Common myeloid progenitor, CD34-positive (primary cell): ENCODE measurements around the gene SORL1.
"Not testable (repeated sequence)": the region's sequence is repeated elsewhere in the genome, so short reads cannot be mapped to it uniquely, and the experiment has no call there.

Experiments used
- CTCF ChIA-PET: fragments of 350-600 bp; sonication (Branson Sonifier 250); formaldehyde crosslinking; loops from one replicate; lab custom pipeline; 2021; ENCODE audit warnings: antibody characterized with exemption; lab: Charles Lee
- POLR2A ChIA-PET: fragments of 350-600 bp; sonication (Branson Sonifier 250); formaldehyde crosslinking; loops from one replicate; lab custom pipeline; 2021; ENCODE audit warnings: antibody characterized with exemption; lab: Charles Lee
- DNase-seq, 3 donors: peaks; one replicate each; pipeline versions ENCODE4 v3.0.0 to v3.0.0-alpha.2; 2013
- H3K27ac ChIP-seq, 2 experiments: 1 replicate in 1 of 2; 2 replicates in 1 of 2; pipeline ENCODE4 v1.7.0; 2013; ENCODE audit warnings: inconsistent platforms in 2 of 2, low read length in 2 of 2, mild to moderate bottlenecking in 2 of 2, low read depth in 1 of 2, moderate library complexity in 1 of 2; ENCODE audit not compliant: severe bottlenecking in 2 of 2, insufficient read depth in 1 of 2, poor library complexity in 1 of 2
- H3K27me3 ChIP-seq, 5 experiments: replicated peaks in 2 of 5; 1 replicate in 3 of 5; 2 replicates in 2 of 5; pipeline versions ENCODE4 v1.6.1 to v1.7.0; 2013; ENCODE audit warnings: low read length in 4 of 5, mild to moderate bottlenecking in 2 of 5, moderate library complexity in 2 of 5, inconsistent platforms in 1 of 5; ENCODE audit not compliant: insufficient read depth in 5 of 5, control insufficient read depth in 4 of 5
- H3K36me3 ChIP-seq, 4 experiments: 1 replicate in 2 of 4; 2 replicates in 2 of 4; pipeline versions ENCODE4 v1.6.1 to v1.7.0; 2013; ENCODE audit warnings: low read length in 3 of 4, control low read depth in 1 of 4, mild to moderate bottlenecking in 1 of 4; ENCODE audit not compliant: control insufficient read depth in 4 of 4, insufficient read depth in 4 of 4
- H3K4me1 ChIP-seq, 4 experiments: 1 replicate in 3 of 4; 2 replicates in 1 of 4; pipeline versions ENCODE4 v1.6.1 to v1.7.1; 2013; ENCODE audit warnings: low read length in 3 of 4, mild to moderate bottlenecking in 3 of 4, control low read depth in 1 of 4, inconsistent platforms in 1 of 4, moderate library complexity in 1 of 4; ENCODE audit not compliant: control insufficient read depth in 4 of 4, insufficient read depth in 4 of 4; ENCODE audit errors: control extremely low read depth in 1 of 4
- H3K4me3 ChIP-seq, 7 experiments: 1 replicate in 4 of 7; 2 replicates in 3 of 7; pipeline versions ENCODE4 v1.5.1 to v1.7.0; 2013; ENCODE audit warnings: mild to moderate bottlenecking in 7 of 7, low read length in 6 of 7, moderate library complexity in 6 of 7, inconsistent platforms in 2 of 7, low read depth in 2 of 7, control low read depth in 1 of 7; ENCODE audit not compliant: insufficient read depth in 4 of 7, control insufficient read depth in 1 of 7; ENCODE audit errors: extremely low read depth in 1 of 7
- H3K9me3 ChIP-seq, 5 experiments: 1 replicate in 4 of 5; 2 replicates in 1 of 5; pipeline versions ENCODE4 v1.6.1 to v1.7.1; 2013; ENCODE audit warnings: low read length in 4 of 5, mild to moderate bottlenecking in 2 of 5, inconsistent platforms in 1 of 5, low read depth in 1 of 5, moderate library complexity in 1 of 5; ENCODE audit not compliant: control insufficient read depth in 4 of 5, insufficient read depth in 2 of 5; ENCODE audit errors: control extremely low read depth in 1 of 5
- WGBS: methylation state at CpG from one replicate; pipeline ENCODE4 v1.1.5; 2013; ENCODE audit not compliant: insufficient coverage; 5-methylcytosine and 5-hydroxymethylcytosine counted together

Gene SORL1

GRCh38 chr11:121497176-121497998 lies 45.3 kb downstream of the SORL1 start:
- peaks cover 0 to 2% (median 0%) of the 10 kb centered on the region in 5 experiments for H3K9me3 ChIP-seq
- ChIA-PET CTCF (interaction anchor here (1.4 kb wide), 1 partner anchor 11 kb away, joined by 3 read pairs; no protein-coding TSS in a partner anchor), POLR2A (no interaction called here)
- H3K27me3 ChIP-seq = no peaks in the 10 kb centered on the region
- WGBS = 75% methylated on average over 4 of the region's 5 CpGs
- H3K27ac ChIP-seq = no peak overlapping the region
- no peak for DNase-seq
- H3K36me3 ChIP-seq = peaks cover 31 to 71% (median 54%) of the 10 kb centered on the region in 4 experiments
- H3K4me1 ChIP-seq = peaks cover 2 to 13% (median 9%) of the 10 kb centered on the region in 4 experiments
- H3K4me3 ChIP-seq = no peak overlapping the region

- peaks cover 28 to 69% (median 53%) of the 10 kb centered on the region in 4 experiments for H3K36me3 ChIP-seq
- POLR2A ChIA-PET = interaction anchor here (0.7 kb wide), 1 partner anchor 15 kb away, joined by 3 read pairs; no protein-coding TSS in a partner anchor
- H3K4me3 ChIP-seq = no peak overlapping the region
These were observed 47.3 kb downstream of the SORL1 start for GRCh38 chr11:121499405-121499804.

GRCh38 chr11:121500275-121500674 lies 48.2 kb downstream of the SORL1 start:
- Histone ChIP-seq H3K36me3 (peaks cover 31 to 76% (median 54%) of the 10 kb centered on the region in 4 experiments), H3K27me3 (no peaks in the 10 kb centered on the region), H3K27ac (no peak overlapping the region), H3K9me3 (peaks cover 0 to 2% (median 0%) of the 10 kb centered on the region in 5 experiments), H3K4me1 (peaks cover 0 to 7% (median 2%) of the 10 kb centered on the region in 4 experiments), H3K4me3 (no peak overlapping the region)
- WGBS = 56% methylated on average over 2 of the region's 2 CpGs
- POLR2A ChIA-PET = interaction anchor here (0.7 kb wide), 1 partner anchor 14 kb away, joined by 3 read pairs; no protein-coding TSS in a partner anchor
- CTCF ChIA-PET = interaction anchor here (1.9 kb wide), 1 partner anchor 8 kb away, joined by 5 read pairs; no protein-coding TSS in a partner anchor
- no peak for DNase-seq

More at GRCh38 chr11:121499405-121499804, 47.3 kb downstream of the SORL1 start:
- H3K4me1 ChIP-seq = peaks cover 5 to 16% (median 6%) of the 10 kb centered on the region in 4 experiments
- no peak overlapping the region for H3K27ac ChIP-seq
- H3K27me3 ChIP-seq = no peaks in the 10 kb centered on the region
- no peak for DNase-seq
- peaks cover 0 to 2% (median 0%) of the 10 kb centered on the region in 5 experiments for H3K9me3 ChIP-seq
- no CpG with 5 or more reads among the region's 2 CpGs for WGBS
- CTCF ChIA-PET = interaction anchor here (1.9 kb wide), 1 partner anchor 9 kb away, joined by 5 read pairs; no protein-coding TSS in a partner anchor

- Histone ChIP-seq H3K4me1 (peaks cover 0 to 7% (median 2%) of the 10 kb centered on the region in 4 experiments), H3K36me3 (peaks cover 31 to 77% (median 53%) of the 10 kb centered on the region in 4 experiments), H3K4me3 (no peak overlapping the region), H3K9me3 (peaks cover 0 to 5% (median 1%) of the 10 kb centered on the region in 5 experiments), H3K27ac (no peak overlapping the region), H3K27me3 (no peaks in the 10 kb centered on the region)
- ChIA-PET CTCF (interaction anchor here (1.9 kb wide), 1 partner anchor 8 kb away, joined by 5 read pairs; no protein-coding TSS in a partner anchor), POLR2A (no interaction called here)
- WGBS = no CpG with 5 or more reads among the region's 1 CpG
- DNase-seq = no peak
These were observed 48.6 kb downstream of the SORL1 start for GRCh38 chr11:121500717-121501116.

- Histone ChIP-seq H3K36me3 (peaks cover 37 to 73% (median 40%) of the 10 kb centered on the region in 4 experiments), H3K27me3 (no peaks in the 10 kb centered on the region), H3K9me3 (peaks cover 3 to 20% (median 8%) of the 10 kb centered on the region in 5 experiments), H3K4me3 (no peak overlapping the region), H3K27ac (no peak overlapping the region), H3K4me1 (peaks cover 0 to 7% (median 2%) of the 10 kb centered on the region in 4 experiments)
- ChIA-PET CTCF (no interaction called here), POLR2A (no interaction called here)
- 93% methylated on average over 3 of the region's 3 CpGs for WGBS
- peak in 2 of 3 donors; percentile 25 to 33 for DNase-seq
These were observed 50.9 kb downstream of the SORL1 start for GRCh38 chr11:121503051-121503450.

- H3K27ac ChIP-seq, H3K27me3 ChIP-seq, H3K4me3 ChIP-seq, POLR2A ChIA-PET, DNase-seq, CTCF ChIA-PET: not testable (repeated sequence)
- Histone ChIP-seq H3K9me3 (peaks cover 3 to 20% (median 8%) of the 10 kb centered on the region in 5 experiments), H3K4me1 (peaks cover 0 to 14% (median 2%) of the 10 kb centered on the region in 4 experiments), H3K36me3 (peaks cover 30 to 59% (median 36%) of the 10 kb centered on the region in 4 experiments)
- WGBS = no CpG with 5 or more reads among the region's 1 CpG
These were observed 54.1 kb downstream of the SORL1 start for GRCh38 chr11:121506237-121506636.
